Measurements from ENCODE around the gene PHTF2. TPM values are rescaled to one million over a fixed set of nuclear protein-coding genes. Genes with fewer than 3 reads are reported as not detected.

The PHTF2 gene
- total and polyA plus RNA-seq, 2 of the 4 experiments (the other 2 are of a cell fraction), result 28.3 to 69.9 TPM

DNA sequence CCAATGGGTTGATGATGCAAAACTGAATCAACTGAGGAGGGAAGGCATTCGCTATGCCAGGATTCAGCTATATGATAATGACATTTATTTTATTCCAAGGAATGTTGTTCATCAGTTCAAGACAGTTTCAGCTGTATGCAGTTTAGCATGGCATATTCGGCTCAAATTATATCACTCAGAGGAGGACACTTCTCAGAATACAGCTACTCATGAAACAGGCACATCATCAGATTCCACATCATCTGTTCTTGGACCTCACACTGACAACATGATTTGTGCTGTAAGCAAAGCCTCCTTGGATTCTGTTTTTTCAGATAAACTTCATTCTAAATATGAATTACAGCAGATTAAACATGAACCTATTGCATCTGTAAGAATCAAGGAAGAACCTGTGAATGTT, 20.0 kb upstream of the PHTF2 start:
- Histone ChIP-seq H2AK5ac (ENCODE audit: low read depth, low read length) (no peak overlapping the region), H4K8ac (ENCODE audit: low read depth in 2 of 2, low read length in 2 of 2) (no peak overlapping the region), H3K14ac (replicated peaks; ENCODE audit: low read depth, low read length) (no peak overlapping the region), H3K9me3 (ENCODE audit: control insufficient read depth, insufficient read depth, low read length) (no peaks in the 10 kb centered on the region; the same call in 1 of the 2 replicates), H3K56ac (ENCODE audit: extremely low read depth, insufficient read depth, low read length) (no peak overlapping the region), H3K9me1 (ENCODE audit: insufficient read depth, low read length) (no peaks in the 10 kb centered on the region), H4K5ac (ENCODE audit: low read depth, low read length) (no peak overlapping the region), H2BK15ac (ENCODE audit: low read depth, low read length) (no peak overlapping the region), H3K4ac (ENCODE audit: low read depth, low read length) (no peak overlapping the region), H3K4me2 (ENCODE audit: low read depth, low read length) (no peak overlapping the region), H2AK9ac (replicated peaks; ENCODE audit: low read depth, low read length, poor library complexity) (no peak overlapping the region), H2BK5ac (ENCODE audit: low read depth, low read length, poor library complexity, severe bottlenecking) (no peak overlapping the region), H3K27me3 (ENCODE audit: control insufficient read depth, insufficient read depth, low read length) (no peaks in the 10 kb centered on the region), H4K20me1 (ENCODE audit: insufficient read depth, low read length) (no peaks in the 10 kb centered on the region), H3K23ac (ENCODE audit: low read depth, low read length) (no peak overlapping the region), H2AFZ (replicated peaks; ENCODE audit: low read length, poor library complexity) (no peak overlapping the region), H3K4me1 (ENCODE audit: control insufficient read depth, insufficient read depth, low read length) (no peaks in the 10 kb centered on the region; the same call in 1 of the 2 replicates), H3K27ac (ENCODE audit: insufficient read depth, low read length) (no peak overlapping the region), H4K91ac (ENCODE audit: insufficient read depth, low read depth, low read length) (no peak overlapping the region), H3K36me3 (ENCODE audit: control insufficient read depth, insufficient read depth, low read length) (peaks cover 17% of the 10 kb centered on the region), H2BK20ac (ENCODE audit: low read depth, low read length) (no peak overlapping the region), H3K4me3 (ENCODE audit: insufficient read depth, low read depth, low read length) (no peak overlapping the region), H3K9ac (ENCODE audit: low read depth, low read length) (no peak overlapping the region), H3K18ac (ENCODE audit: low read depth, low read length) (no peak overlapping the region), H2BK120ac (ENCODE audit: low read depth, low read length) (no peak overlapping the region), H3K79me1 (ENCODE audit: low read depth in 1 of 2, low read length in 2 of 2) (peaks cover 6 to 10% of the 10 kb centered on the region in 2 experiments)
- BruUV-seq (replicated peaks), result no TSS peak
- WGBS, 2 experiments (ENCODE audit: extremely low coverage in 2 of 2, insufficient read length in 1 of 2), result 86% methylated on average over 1 of the region's 2 CpGs; no CpG with 5 or more reads in 1 of the 2 experiments
- CTCF ChIA-PET, result interaction anchor here (1.0 kb wide), 1 partner anchor 157 kb away, joined by 3 read pairs; no protein-coding TSS in a partner anchor
- intact Hi-C loops (cut with micrococcal nuclease) (no loop called here), dilution Hi-C loops (cut with HindIII; ENCODE audit: low sequenced_read_pairs, unreplicated experiment) (no loop called here), in situ Hi-C loops (cut with MboI; ENCODE audit: low sequenced_read_pairs) (no loop called here)
- no peak for DNase-seq
- TF ChIP-seq RAD21 (IDR thresholded peaks at IDR 0.05; ENCODE audit: low read length), result no peak
- no peak for TF ChIP-seq CEBPB (IDR thresholded peaks at IDR 0.05; ENCODE audit: low read depth, low read length)
- no peak for TF ChIP-seq MAZ (IDR thresholded peaks at IDR 0.05; ENCODE audit: borderline replicate concordance, low read depth, low read length)
- no peak for TF ChIP-seq NFE2L2 (IDR thresholded peaks at IDR 0.05; ENCODE audit: low read depth, low read length)
- no peak for TF ChIP-seq MXI1 (IDR thresholded peaks at IDR 0.05; ENCODE audit: borderline replicate concordance, low read depth, low read length)
- no peak for TF ChIP-seq POLR2A (IDR thresholded peaks at IDR 0.05; ENCODE audit: low read depth, low read length)
- no peak for TF ChIP-seq FOS (IDR thresholded peaks at IDR 0.05; ENCODE audit: low read depth, low read length)
- TF ChIP-seq, protein P1, sequence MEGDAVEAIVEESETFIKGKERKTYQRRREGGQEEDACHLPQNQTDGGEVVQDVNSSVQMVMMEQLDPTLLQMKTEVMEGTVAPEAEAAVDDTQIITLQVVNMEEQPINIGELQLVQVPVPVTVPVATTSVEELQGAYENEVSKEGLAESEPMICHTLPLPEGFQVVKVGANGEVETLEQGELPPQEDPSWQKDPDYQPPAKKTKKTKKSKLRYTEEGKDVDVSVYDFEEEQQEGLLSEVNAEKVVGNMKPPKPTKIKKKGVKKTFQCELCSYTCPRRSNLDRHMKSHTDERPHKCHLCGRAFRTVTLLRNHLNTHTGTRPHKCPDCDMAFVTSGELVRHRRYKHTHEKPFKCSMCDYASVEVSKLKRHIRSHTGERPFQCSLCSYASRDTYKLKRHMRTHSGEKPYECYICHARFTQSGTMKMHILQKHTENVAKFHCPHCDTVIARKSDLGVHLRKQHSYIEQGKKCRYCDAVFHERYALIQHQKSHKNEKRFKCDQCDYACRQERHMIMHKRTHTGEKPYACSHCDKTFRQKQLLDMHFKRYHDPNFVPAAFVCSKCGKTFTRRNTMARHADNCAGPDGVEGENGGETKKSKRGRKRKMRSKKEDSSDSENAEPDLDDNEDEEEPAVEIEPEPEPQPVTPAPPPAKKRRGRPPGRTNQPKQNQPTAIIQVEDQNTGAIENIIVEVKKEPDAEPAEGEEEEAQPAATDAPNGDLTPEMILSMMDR (conservative IDR thresholded peaks at IDR 0.05; ENCODE audit: low read depth, low read length), result no peak
- TF ChIP-seq, protein P2, sequence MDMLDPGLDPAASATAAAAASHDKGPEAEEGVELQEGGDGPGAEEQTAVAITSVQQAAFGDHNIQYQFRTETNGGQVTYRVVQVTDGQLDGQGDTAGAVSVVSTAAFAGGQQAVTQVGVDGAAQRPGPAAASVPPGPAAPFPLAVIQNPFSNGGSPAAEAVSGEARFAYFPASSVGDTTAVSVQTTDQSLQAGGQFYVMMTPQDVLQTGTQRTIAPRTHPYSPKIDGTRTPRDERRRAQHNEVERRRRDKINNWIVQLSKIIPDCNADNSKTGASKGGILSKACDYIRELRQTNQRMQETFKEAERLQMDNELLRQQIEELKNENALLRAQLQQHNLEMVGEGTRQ (IDR thresholded peaks at IDR 0.05; ENCODE audit: low read depth, low read length), result no peak
- no peak for TF ChIP-seq RCOR1 (IDR thresholded peaks at IDR 0.05; ENCODE audit: insufficient replicate concordance, low read length)
- TF ChIP-seq, protein P3, sequence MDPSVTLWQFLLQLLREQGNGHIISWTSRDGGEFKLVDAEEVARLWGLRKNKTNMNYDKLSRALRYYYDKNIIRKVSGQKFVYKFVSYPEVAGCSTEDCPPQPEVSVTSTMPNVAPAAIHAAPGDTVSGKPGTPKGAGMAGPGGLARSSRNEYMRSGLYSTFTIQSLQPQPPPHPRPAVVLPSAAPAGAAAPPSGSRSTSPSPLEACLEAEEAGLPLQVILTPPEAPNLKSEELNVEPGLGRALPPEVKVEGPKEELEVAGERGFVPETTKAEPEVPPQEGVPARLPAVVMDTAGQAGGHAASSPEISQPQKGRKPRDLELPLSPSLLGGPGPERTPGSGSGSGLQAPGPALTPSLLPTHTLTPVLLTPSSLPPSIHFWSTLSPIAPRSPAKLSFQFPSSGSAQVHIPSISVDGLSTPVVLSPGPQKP (IDR thresholded peaks at IDR 0.05; ENCODE audit: borderline replicate concordance, low read depth, low read length), result no peak
- TF ChIP-seq BHLHE40 (IDR thresholded peaks at IDR 0.05; ENCODE audit: low read depth, low read length), result no peak
- TF ChIP-seq MAFK (IDR thresholded peaks at IDR 0.05; ENCODE audit: low read depth, low read length), result no peak
- TF ChIP-seq RFX5 (IDR thresholded peaks at IDR 0.05; ENCODE audit: low read depth, low read length), result no peak
- ATAC-seq (ENCODE audit: low read depth), result no peak
- POLR2A ChIA-PET (ENCODE audit: unreplicated experiment), result no interaction called here

All from IMR-90 (cell line).